ENCODE results near the gene MMP11.

Gene MMP11

GRCh38 chr22:23752090-23752691 is 20.5 kb upstream of the MMP11 start:
- H3K4me3 ChIP-seq (ENCODE audit: control insufficient read depth, low read depth, low read length), result no peak overlapping the region
- no peak for TF ChIP-seq CTCF (conservative IDR thresholded peaks at IDR 0.05; ENCODE audit: control insufficient read depth, insufficient read depth, low read depth, low read length)
- DNase-seq (ENCODE audit: low read depth), result no peak

GRCh38 chr22:23752750-23753149 is 19.9 kb upstream of the MMP11 start:
- TF ChIP-seq CTCF (conservative IDR thresholded peaks at IDR 0.05; ENCODE audit: control insufficient read depth, insufficient read depth, low read depth, low read length), result no peak
- no peak for DNase-seq (ENCODE audit: low read depth)
- no peak overlapping the region for H3K4me3 ChIP-seq (ENCODE audit: control insufficient read depth, low read depth, low read length)

- no peak for DNase-seq (ENCODE audit: low read depth)
- no peak for TF ChIP-seq CTCF (conservative IDR thresholded peaks at IDR 0.05; ENCODE audit: control insufficient read depth, insufficient read depth, low read depth, low read length)
- H3K4me3 ChIP-seq (ENCODE audit: control insufficient read depth, low read depth, low read length), result no peak overlapping the region
Observed at GRCh38 chr22:23753385-23753784, 19.3 kb upstream of the MMP11 start.

GRCh38 chr22:23754220-23754919 is 18.3 kb upstream of the MMP11 start, which contains the start of gene VPREB3:
TSS of gene VPREB3 (minus strand) at chr22:23754425. CDS start at chr22:23754363, 62 bp downstream.
- no peak within 1 kb of the TSS for H3K4me3 ChIP-seq (ENCODE audit: control insufficient read depth, low read depth, low read length)
- no peak for TF ChIP-seq CTCF (conservative IDR thresholded peaks at IDR 0.05; ENCODE audit: control insufficient read depth, insufficient read depth, low read depth, low read length)
- no peak for DNase-seq (ENCODE audit: low read depth)

GRCh38 chr22:23754980-23755636 is 17.5 kb upstream of the MMP11 start:
- TF ChIP-seq CTCF (conservative IDR thresholded peaks at IDR 0.05; ENCODE audit: control insufficient read depth, insufficient read depth, low read depth, low read length), result no peak
- no peak overlapping the region for H3K4me3 ChIP-seq (ENCODE audit: control insufficient read depth, low read depth, low read length)
- no peak for DNase-seq (ENCODE audit: low read depth)

- no peak for DNase-seq (ENCODE audit: low read depth)
- H3K4me3 ChIP-seq (ENCODE audit: control insufficient read depth, low read depth, low read length), result no peak overlapping the region
- TF ChIP-seq CTCF (conservative IDR thresholded peaks at IDR 0.05; ENCODE audit: control insufficient read depth, insufficient read depth, low read depth, low read length), result no peak
Observed at GRCh38 chr22:23755711-23756110, 16.9 kb upstream of the MMP11 start.
